ENCODE data around the gene REPS1.

- TF ChIP-seq CTCF (conservative IDR thresholded peaks at IDR 0.05; ENCODE audit: low read length) (no peak), EZH2phosphoT487 (IDR thresholded peaks at IDR 0.05; ENCODE audit: borderline replicate concordance, low read depth, low read length) (no peak)
These were observed 39.4 kb downstream of the REPS1 start for GRCh38 chr6:138948546-138949179.

Measured in OCI-LY7 (cell line).